Measurements from ENCODE around the gene ITGB4.
"Not testable (repeated sequence)": the region's sequence is repeated elsewhere in the genome, so short reads cannot be mapped to it uniquely, and the experiment has no call there.

The ITGB4 gene

DNA sequence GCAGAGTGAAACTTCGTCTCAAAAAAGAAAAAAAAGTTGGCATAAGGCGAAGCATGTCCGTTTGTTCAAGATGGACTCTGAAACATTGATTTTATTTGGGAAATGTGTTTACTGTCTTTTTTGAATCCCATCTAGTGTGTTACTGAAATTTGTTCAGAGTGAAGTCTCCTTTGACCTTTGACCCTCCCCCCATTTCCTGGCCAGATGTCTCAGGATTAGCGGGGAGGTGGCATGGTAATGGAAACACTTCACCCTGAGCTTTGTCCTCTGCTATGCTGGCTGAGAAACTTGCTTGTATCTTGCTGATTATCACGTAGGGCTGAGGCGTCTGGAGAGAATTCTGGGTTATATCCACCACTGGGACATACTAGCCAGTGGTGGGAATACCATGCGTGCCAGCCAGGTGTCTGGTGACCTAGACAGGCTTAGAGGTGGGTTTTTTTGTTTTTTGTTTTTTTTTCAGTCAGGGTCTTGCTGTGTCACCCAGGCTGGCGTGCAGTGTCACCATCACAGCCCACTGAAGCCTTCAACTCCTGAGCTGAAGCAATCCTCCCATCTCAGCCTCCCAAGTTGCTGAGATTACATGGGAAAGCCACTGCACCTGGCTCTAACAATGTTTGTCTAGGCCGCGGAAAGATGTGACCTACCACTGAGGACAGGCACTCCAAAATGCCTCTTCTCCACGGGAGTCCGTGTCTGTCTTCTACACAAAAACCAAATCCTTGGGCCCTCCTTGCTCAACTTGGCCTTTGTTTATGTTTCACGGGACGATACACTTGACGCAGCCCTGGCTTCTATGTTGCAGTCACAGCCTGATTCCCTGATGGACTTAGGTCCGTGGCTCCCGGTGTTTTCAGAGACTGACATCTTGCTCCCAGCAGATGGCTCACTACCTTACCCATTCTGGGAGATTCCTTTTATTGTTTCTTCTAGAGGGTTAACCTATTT is 50.3 kb downstream of the ITGB4 start:
- no peak overlapping the region for H3K4me3 ChIP-seq (ENCODE audit: low read length)
- H3K36me3 ChIP-seq (ENCODE audit: control insufficient read depth, low read depth, low read length) = peaks cover 2% of the 10 kb centered on the region
- no peak overlapping the region for H3K27ac ChIP-seq (ENCODE audit: low read length)
- no peak overlapping the region for H3K9ac ChIP-seq (ENCODE audit: low read length)
- H3K9me3 ChIP-seq (ENCODE audit: control insufficient read depth, low read depth, low read length) = no peaks in the 10 kb centered on the region
- H3K27me3 ChIP-seq (ENCODE audit: control insufficient read depth, insufficient read depth, low read length) = no peaks in the 10 kb centered on the region
- no peaks in the 10 kb centered on the region for H3K4me1 ChIP-seq (ENCODE audit: control insufficient read depth, low read depth, low read length)

DNA sequence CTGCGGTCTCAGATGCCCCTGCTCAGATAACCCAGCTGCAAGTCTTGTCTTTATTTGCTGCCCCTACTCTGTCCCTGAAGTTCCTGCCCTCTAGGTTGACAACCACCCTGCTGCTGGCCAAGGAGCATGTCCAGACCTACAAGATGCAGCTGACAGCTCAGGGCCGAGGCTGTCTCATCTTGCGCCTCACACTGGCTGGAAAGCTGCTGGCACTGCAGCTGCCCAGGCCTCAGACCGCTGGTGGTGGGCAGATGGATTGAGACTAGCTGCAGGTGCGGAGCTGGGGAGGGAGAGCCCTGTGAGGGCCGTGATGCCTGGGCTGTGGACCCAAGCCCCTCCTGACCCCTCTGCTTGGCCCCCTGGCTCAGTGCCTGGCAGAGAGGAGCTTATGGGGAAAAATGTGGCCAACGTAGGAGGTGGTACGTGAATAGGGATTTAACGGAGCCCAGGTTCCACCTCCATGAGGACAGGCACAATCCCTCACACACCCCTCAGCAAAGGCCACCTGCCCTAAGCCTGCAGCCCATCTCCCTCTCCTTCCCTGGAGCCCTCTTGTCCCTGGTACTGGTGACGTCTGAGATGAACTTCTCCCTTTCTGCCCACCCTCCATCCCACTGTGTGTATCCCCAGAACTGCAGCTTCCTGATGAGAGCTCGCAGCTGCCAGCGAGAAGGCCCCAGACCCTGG is 52.0 kb downstream of the ITGB4 start:
- H3K27me3 ChIP-seq (ENCODE audit: control insufficient read depth, insufficient read depth, low read length) = no peaks in the 10 kb centered on the region
- H3K4me1 ChIP-seq (ENCODE audit: control insufficient read depth, low read depth, low read length) = no peaks in the 10 kb centered on the region
- H3K4me3 ChIP-seq (ENCODE audit: low read length) = no peak overlapping the region
- no peak overlapping the region for H3K27ac ChIP-seq (ENCODE audit: low read length)
- H3K9ac ChIP-seq (ENCODE audit: low read length) = no peak overlapping the region
- peaks cover 19% of the 10 kb centered on the region for H3K36me3 ChIP-seq (ENCODE audit: control insufficient read depth, low read depth, low read length)
- no peaks in the 10 kb centered on the region for H3K9me3 ChIP-seq (ENCODE audit: control insufficient read depth, low read depth, low read length)

DNA sequence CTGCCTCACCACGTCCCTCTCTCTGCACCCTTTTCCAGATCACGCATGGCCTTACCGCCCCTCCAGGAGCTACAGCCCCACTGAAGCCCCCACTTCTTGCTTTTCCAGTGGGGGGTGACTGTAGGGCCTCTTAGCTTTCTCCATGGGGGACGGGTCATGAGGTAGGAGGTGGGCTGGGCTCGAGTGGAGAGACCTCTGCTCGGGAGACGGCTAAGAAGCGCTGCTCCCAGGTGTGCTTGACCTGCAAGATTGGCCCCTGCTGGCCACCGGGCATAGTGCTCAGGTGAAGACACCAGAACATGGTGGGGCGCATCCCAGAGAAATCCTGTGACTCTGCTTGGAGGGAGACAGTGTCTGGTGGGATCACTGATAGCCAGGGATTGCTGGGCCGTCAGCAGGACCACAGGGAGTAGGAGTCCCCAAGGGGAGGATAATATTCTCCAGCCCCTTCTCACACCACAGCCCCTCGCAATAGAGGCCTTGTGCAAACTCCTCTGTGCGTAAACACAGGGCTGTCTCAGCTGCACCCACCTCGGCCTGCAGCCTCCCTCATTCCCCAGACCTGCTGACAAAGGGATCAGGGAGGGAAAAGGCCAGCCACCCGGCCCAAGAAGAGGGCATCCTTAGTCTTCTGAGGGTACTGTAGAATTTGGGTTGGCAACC is 52.7 kb downstream of the ITGB4 start:
- H3K27me3 ChIP-seq (ENCODE audit: control insufficient read depth, insufficient read depth, low read length) = no peaks in the 10 kb centered on the region
- H3K27ac ChIP-seq (ENCODE audit: low read length) = no peak overlapping the region
- no peak overlapping the region for H3K9ac ChIP-seq (ENCODE audit: low read length)
- no peak overlapping the region for H3K4me3 ChIP-seq (ENCODE audit: low read length)
- no peaks in the 10 kb centered on the region for H3K9me3 ChIP-seq (ENCODE audit: control insufficient read depth, low read depth, low read length)
- H3K4me1 ChIP-seq (ENCODE audit: control insufficient read depth, low read depth, low read length) = no peaks in the 10 kb centered on the region
- peaks cover 24% of the 10 kb centered on the region for H3K36me3 ChIP-seq (ENCODE audit: control insufficient read depth, low read depth, low read length)

DNA sequence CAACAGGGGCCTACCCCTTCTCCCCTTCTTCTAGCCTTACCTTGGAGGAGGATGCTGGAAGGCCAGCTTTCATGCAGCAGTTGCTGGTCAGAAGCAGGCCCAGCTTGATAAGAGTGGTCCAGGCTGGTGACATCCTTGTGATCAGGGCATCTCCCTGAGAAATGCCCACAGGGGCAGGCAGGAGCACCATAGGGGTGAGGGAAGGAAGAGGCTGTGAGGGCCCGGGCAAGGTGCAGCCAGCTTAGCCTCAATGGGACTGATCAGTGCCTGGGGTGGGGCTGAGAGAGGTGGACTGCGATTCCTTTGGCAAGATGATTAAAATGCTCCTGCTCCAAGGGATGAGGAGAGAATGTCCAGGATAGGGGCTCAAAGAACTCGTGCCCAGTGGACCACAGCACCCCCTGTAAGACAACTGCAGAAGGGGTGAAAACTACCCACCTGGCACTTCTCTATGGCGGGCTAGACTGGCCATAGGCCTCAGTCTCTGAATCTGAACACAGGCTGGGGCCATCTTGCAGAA is 53.3 kb downstream of the ITGB4 start:
- Histone ChIP-seq H3K4me3 (ENCODE audit: low read length) (no peak overlapping the region), H3K27me3 (ENCODE audit: control insufficient read depth, insufficient read depth, low read length) (no peaks in the 10 kb centered on the region), H3K9me3 (ENCODE audit: control insufficient read depth, low read depth, low read length) (no peaks in the 10 kb centered on the region), H3K36me3 (ENCODE audit: control insufficient read depth, low read depth, low read length) (peaks cover 24% of the 10 kb centered on the region), H3K27ac (ENCODE audit: low read length) (no peak overlapping the region), H3K4me1 (ENCODE audit: control insufficient read depth, low read depth, low read length) (no peaks in the 10 kb centered on the region), H3K9ac (ENCODE audit: low read length) (no peak overlapping the region)

DNA sequence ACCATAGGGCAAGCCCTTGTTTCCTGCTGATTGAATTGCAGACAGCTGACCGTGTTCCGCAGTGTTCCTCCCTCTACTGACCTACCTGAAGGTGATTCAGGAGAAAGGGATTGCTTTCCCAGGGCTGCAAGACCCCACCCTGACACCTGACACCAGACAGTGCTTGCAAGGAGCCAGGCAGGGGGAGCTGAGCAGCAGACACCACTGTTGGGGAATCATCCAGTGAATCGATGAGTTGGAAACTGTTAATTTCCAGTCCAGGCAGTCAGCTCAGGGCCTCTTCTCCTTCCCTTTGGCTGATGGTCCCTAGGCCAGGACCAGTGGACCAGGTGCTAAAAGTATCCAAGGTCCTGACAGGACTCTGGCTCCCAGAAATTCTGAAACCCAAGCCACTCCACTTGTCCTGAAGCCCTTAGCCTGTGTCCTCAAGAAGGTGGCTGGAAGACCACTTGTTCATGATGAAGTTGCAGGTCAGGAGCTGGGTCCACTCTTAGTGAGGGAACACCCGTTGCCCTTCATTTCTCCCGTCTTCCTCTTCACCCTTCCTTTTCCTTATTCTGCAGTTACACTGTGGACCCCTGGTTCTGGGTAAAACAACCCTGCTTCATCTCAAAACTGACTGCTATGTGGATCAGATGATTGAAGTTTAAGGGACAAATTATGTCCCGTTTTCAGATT is 53.9 kb downstream of the ITGB4 start:
- Histone ChIP-seq H3K27me3 (ENCODE audit: control insufficient read depth, insufficient read depth, low read length) (no peaks in the 10 kb centered on the region), H3K4me1 (ENCODE audit: control insufficient read depth, low read depth, low read length) (no peaks in the 10 kb centered on the region), H3K4me3 (ENCODE audit: low read length) (no peak overlapping the region), H3K9ac (ENCODE audit: low read length) (no peak overlapping the region), H3K9me3 (ENCODE audit: control insufficient read depth, low read depth, low read length) (no peaks in the 10 kb centered on the region), H3K36me3 (ENCODE audit: control insufficient read depth, low read depth, low read length) (peaks cover 24% of the 10 kb centered on the region), H3K27ac (ENCODE audit: low read length) (peak overlapping the region; percentile 25)

DNA sequence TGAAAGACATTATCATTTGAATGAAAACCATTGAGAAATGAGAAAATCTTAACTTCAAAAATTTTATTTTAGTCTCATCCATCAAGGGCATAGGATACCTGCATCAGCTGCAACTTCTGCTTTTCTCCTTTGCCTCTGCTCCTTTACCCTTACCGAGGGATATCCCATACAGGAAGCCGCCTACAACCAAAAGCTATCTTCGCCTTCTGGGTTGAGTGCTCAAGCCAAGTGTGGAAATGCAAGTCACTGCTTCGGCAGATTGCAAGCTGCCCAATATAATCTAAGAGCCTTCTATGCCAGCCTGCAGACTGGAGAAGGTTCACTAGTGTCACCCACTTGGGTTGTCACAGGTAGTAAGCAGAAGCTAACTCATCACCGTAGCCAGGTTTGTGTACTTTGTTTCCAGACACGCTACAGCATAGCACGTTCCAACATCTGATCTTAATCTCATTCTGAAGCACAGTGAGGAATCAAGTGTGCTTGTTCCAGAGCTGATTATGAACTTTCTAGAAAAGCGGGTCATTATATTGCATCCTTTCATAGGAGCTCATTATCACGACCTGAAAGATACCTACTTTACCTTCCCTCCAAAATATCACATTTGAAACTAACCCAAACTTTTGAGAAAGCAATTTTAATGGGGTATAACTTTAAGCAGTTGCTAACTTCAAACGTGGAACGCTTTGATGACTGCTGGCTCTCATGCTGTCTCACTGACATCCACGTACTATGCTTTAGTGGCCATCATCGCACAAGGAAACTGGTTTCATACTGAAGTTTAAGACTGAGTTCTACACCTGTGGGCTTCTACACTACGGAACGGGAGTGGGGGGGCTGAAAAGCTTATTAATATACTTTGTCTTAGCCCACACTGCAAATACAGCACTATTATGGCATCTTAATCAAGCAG is 55.4 kb downstream of the ITGB4 start:
- H3K36me3 ChIP-seq (ENCODE audit: control insufficient read depth, low read depth, low read length) = peaks cover 24% of the 10 kb centered on the region
- H3K9me3 ChIP-seq (ENCODE audit: control insufficient read depth, low read depth, low read length) = no peaks in the 10 kb centered on the region
- no peak overlapping the region for H3K9ac ChIP-seq (ENCODE audit: low read length)
- H3K27ac ChIP-seq (ENCODE audit: low read length) = no peak overlapping the region
- H3K4me1 ChIP-seq (ENCODE audit: control insufficient read depth, low read depth, low read length) = no peaks in the 10 kb centered on the region
- H3K27me3 ChIP-seq (ENCODE audit: control insufficient read depth, insufficient read depth, low read length) = no peaks in the 10 kb centered on the region
- H3K4me3 ChIP-seq (ENCODE audit: low read length) = no peak overlapping the region

DNA sequence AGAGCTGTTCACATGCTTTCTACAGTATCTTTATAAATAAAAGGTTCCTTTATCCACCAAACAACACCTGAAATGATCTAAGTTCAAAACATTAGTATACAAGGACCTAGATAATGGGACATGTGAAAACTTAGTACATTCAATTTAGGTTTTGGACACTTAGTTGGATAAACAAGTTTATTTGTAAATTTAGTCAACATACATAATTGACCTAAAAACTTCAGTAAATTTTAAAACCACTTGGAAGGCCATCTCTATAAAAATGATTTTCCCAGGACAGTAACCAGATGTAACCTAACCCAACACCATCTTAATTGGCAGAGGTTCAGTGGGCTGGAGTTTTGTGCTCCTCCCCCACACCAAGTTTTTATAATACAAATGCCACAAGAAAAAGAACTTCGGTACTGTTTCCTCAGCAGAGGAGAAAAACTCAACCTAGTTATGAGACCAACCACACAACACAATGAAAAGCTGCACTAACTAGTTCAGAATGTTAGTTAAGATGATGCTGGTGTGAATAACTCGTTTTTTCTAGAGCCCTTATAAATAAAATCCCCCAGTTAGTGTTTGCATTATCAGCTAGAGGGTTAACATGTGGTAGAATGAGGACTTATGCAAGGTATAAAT is 56.1 kb downstream of the ITGB4 start:
- Histone ChIP-seq H3K36me3 (ENCODE audit: control insufficient read depth, low read depth, low read length) (peaks cover 24% of the 10 kb centered on the region), H3K4me1 (ENCODE audit: control insufficient read depth, low read depth, low read length) (no peaks in the 10 kb centered on the region), H3K27me3 (ENCODE audit: control insufficient read depth, insufficient read depth, low read length) (no peaks in the 10 kb centered on the region), H3K9ac (ENCODE audit: low read length) (no peak overlapping the region), H3K4me3 (ENCODE audit: low read length) (peak overlapping the region; percentile 95), H3K27ac (ENCODE audit: low read length) (no peak overlapping the region), H3K9me3 (ENCODE audit: control insufficient read depth, low read depth, low read length) (no peaks in the 10 kb centered on the region)

DNA sequence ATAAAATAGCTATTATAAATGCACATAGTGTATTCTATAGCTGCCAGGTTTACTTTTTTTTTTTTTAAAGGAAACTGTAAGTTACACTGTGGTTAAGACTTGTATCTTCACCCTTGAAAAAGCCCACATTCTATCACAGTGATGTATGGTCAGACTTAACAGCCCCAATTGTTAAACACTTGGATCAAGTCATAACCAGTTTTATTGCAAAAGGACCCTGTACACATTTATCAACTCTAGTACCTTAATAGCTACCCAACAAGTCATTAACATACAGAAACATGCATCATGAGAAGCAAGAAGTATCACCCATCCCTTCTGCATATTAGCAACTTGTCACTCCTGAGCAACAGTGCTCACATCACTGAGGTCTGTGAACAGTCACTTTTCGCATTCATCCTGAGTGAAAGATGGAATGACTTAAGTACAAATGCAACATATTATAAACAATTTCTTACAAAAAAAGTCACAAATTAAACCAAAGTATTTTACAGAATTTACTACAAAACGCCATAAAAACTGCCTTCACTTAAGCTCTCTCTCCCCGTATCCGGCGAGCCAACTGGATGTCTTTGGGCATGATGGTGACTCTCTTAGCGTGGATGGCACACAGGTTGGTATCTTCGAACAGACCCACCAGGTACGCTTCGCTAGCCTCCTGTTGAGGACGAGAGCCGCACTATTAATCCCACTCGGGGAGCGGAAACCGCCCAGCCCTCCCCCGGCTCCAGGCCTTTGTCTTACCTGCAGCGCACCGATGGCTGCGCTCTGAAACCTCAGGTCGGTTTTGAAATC is 57.0 kb downstream of the ITGB4 start:
- Histone ChIP-seq H3K9ac (ENCODE audit: low read length) (peak overlapping the region; percentile 96), H3K36me3 (ENCODE audit: control insufficient read depth, low read depth, low read length) (peaks cover 24% of the 10 kb centered on the region), H3K27ac (ENCODE audit: low read length) (peak overlapping the region; percentile 73), H3K4me3 (ENCODE audit: low read length) (peak overlapping the region; percentile 95)
- H3K27me3 ChIP-seq (ENCODE audit: control insufficient read depth, insufficient read depth, low read length); H3K4me1 ChIP-seq (ENCODE audit: control insufficient read depth, low read depth, low read length); H3K9me3 ChIP-seq (ENCODE audit: control insufficient read depth, low read depth, low read length): not testable (repeated sequence)

DNA sequence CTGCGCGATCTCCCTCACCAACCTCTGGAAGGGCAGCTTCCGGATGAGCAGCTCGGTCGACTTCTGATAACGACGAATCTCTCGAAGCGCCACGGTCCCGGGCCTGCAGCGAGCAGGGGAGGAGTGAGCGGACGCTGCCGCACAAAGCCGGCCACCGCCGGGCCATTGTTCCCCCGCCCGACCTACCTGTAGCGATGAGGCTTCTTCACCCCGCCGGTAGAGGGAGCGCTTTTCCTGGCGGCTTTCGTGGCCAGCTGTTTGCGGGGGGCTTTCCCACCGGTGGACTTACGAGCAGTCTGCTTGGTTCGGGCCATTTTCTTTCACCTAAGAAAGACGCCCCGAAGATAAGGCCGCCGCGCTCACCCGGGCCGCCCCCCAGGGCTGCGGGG is 57.6 kb downstream of the ITGB4 start:
- Histone ChIP-seq H3K27ac (ENCODE audit: low read length) (peak overlapping the region; percentile 73), H3K4me3 (ENCODE audit: low read length) (peak overlapping the region; percentile 95), H3K9ac (ENCODE audit: low read length) (peak overlapping the region; percentile 96), H3K9me3 (ENCODE audit: control insufficient read depth, low read depth, low read length) (no peaks in the 10 kb centered on the region), H3K4me1 (ENCODE audit: control insufficient read depth, low read depth, low read length) (peaks cover 8% of the 10 kb centered on the region), H3K27me3 (ENCODE audit: control insufficient read depth, insufficient read depth, low read length) (no peaks in the 10 kb centered on the region), H3K36me3 (ENCODE audit: control insufficient read depth, low read depth, low read length) (peaks cover 24% of the 10 kb centered on the region)
